Trophoblast cell (in vitro differentiated cells and primary cell): Measurements from ENCODE around the gene ZMYND8.

Source experiments
- DNase-seq, 2 donors: peaks; one replicate each; pipeline ENCODE4 v3.0.0-alpha.2; 2016
- H2AFZ ChIP-seq: 2 replicates; pipeline ENCODE4 v1.6.1; 2013; ENCODE audit warnings: low read length, moderate library complexity, mild to moderate bottlenecking; ENCODE audit not compliant: insufficient read depth, poor library complexity
- H2AK5ac ChIP-seq: 2 replicates; pipeline ENCODE4 v1.6.1; 2013; ENCODE audit warnings: mild to moderate bottlenecking, low read length
- H2BK120ac ChIP-seq: 2 replicates; pipeline ENCODE4 v1.6.1; 2013; ENCODE audit warnings: low read length, mild to moderate bottlenecking, moderate library complexity; ENCODE audit not compliant: insufficient read depth, poor library complexity
- H2BK12ac ChIP-seq: 2 replicates; pipeline ENCODE4 v1.6.1; 2013; ENCODE audit warnings: mild to moderate bottlenecking, low read length, moderate library complexity
- H2BK5ac ChIP-seq: 2 replicates; pipeline ENCODE4 v1.6.1; 2013; ENCODE audit warnings: low read length, low read depth, moderate library complexity, mild to moderate bottlenecking; ENCODE audit not compliant: poor library complexity
- H3K14ac ChIP-seq: 2 replicates; pipeline ENCODE4 v1.6.1; 2013; ENCODE audit warnings: mild to moderate bottlenecking, low read length
- H3K18ac ChIP-seq: 2 replicates; pipeline ENCODE4 v1.6.1; 2013; ENCODE audit warnings: mild to moderate bottlenecking, low read length
- H3K23ac ChIP-seq: 2 replicates; pipeline ENCODE4 v1.6.1; 2013; ENCODE audit warnings: low read length
- H3K27ac ChIP-seq: 2 replicates; pipeline ENCODE4 v1.5.1; 2013; ENCODE audit warnings: low read depth, mild to moderate bottlenecking, inconsistent platforms, low read length, moderate library complexity
- H3K27me3 ChIP-seq: 2 replicates; pipeline ENCODE4 v1.6.1; 2013; ENCODE audit warnings: inconsistent platforms, mild to moderate bottlenecking, low read length, moderate library complexity; ENCODE audit not compliant: insufficient read depth
- H3K36me3 ChIP-seq, 2 experiments: 1 replicate in 1 of 2; 2 replicates in 1 of 2; pipeline ENCODE4 v1.6.1; 2013; ENCODE audit warnings: low read length in 2 of 2, mild to moderate bottlenecking in 2 of 2, moderate library complexity in 1 of 2; ENCODE audit not compliant: insufficient read depth in 2 of 2, control insufficient read depth in 1 of 2
- H3K4ac ChIP-seq: 2 replicates; pipeline ENCODE4 v1.6.1; 2013; ENCODE audit warnings: low read depth, mild to moderate bottlenecking, low read length, moderate library complexity
- H3K4me1 ChIP-seq, 2 experiments: 1 replicate in 1 of 2; 2 replicates in 1 of 2; pipeline ENCODE4 v1.6.1; 2013; ENCODE audit warnings: low read length in 2 of 2, mild to moderate bottlenecking in 2 of 2, moderate library complexity in 1 of 2; ENCODE audit not compliant: insufficient read depth in 2 of 2, control insufficient read depth in 1 of 2
- H3K4me2 ChIP-seq: 2 replicates; pipeline ENCODE4 v1.6.1; 2013; ENCODE audit warnings: inconsistent platforms, mild to moderate bottlenecking, low read length, moderate library complexity
- H3K4me3 ChIP-seq: 2 replicates; pipeline ENCODE4 v1.5.1; 2013; ENCODE audit warnings: mild to moderate bottlenecking, low read depth, low read length, inconsistent platforms
- H3K79me1 ChIP-seq: one replicate; pipeline ENCODE4 v1.6.1; 2013; ENCODE audit warnings: low read length
- H3K79me2 ChIP-seq: 2 replicates; pipeline ENCODE4 v1.6.1; 2013; ENCODE audit warnings: low read length, mild to moderate bottlenecking; ENCODE audit not compliant: control insufficient read depth, insufficient read depth, poor library complexity
- H3K9ac ChIP-seq: 2 replicates; pipeline ENCODE4 v1.6.1; 2013; ENCODE audit warnings: mild to moderate bottlenecking, low read length
- H3K9me3 ChIP-seq: 2 replicates; pipeline ENCODE4 v1.6.1; 2013; ENCODE audit warnings: low read depth, mild to moderate bottlenecking, control low read depth, inconsistent platforms, low read length; ENCODE audit not compliant: insufficient read depth
- H4K12ac ChIP-seq: 2 replicates; pipeline ENCODE4 v1.6.1; 2013; ENCODE audit warnings: low read depth, mild to moderate bottlenecking, low read length, moderate library complexity
- H4K8ac ChIP-seq: 2 replicates; pipeline ENCODE4 v1.6.1; 2013; ENCODE audit warnings: low read depth, mild to moderate bottlenecking, low read length, moderate library complexity
- H4K91ac ChIP-seq: one replicate; pipeline ENCODE4 v1.6.1; 2013; ENCODE audit warnings: low read depth, mild to moderate bottlenecking, low read length, moderate library complexity
- WGBS: extraction: QIAGEN DNeasy Blood & Tissue Kit; methylation state at CpG from one replicate; pipeline ENCODE4 v1.1.7; 2013; ENCODE audit warnings: missing lambda C conversion rate; ENCODE audit not compliant: insufficient read length, insufficient coverage; ENCODE audit errors: extremely low coverage; 5-methylcytosine and 5-hydroxymethylcytosine counted together

Gene ZMYND8

DNA sequence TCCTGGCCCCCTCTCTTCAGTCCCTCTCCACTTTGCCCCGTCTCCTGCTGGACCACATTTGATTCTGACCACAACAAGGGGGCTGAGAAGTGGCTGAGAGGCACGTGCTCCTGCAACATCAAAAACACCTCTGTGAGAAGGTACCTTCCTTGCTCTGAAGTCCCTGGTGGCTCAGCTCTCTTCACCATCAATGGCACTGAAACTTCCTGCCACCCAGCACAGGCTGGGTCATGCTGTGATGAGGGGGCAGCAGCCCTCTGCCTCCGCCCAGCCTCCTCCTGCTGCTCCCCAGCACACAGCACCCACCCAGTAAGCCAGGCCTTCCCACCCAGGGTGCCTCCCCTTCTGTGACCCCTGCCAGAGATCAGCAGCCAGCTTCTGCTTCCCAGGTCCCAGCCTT is 10.3 kb downstream of the ZMYND8 start:
- no peak overlapping the region for H4K12ac ChIP-seq
- peak overlapping the region; percentile 34 for H4K8ac ChIP-seq
- H3K4ac ChIP-seq, result peak overlapping the region; percentile 74
- no peak overlapping the region for H3K4me2 ChIP-seq
- peak overlapping the region; percentile 10 for H2AK5ac ChIP-seq
- DNase-seq, result no peak
- H3K27me3 ChIP-seq, result no peaks in the 10 kb centered on the region
- H3K23ac ChIP-seq, result no peak overlapping the region
- no peak overlapping the region for H3K4me3 ChIP-seq
- H2BK120ac ChIP-seq, result no peak overlapping the region
- WGBS, result no CpG with 5 or more reads among the region's 3 CpGs
- H3K9me3 ChIP-seq, result no peaks in the 10 kb centered on the region
- H3K27ac ChIP-seq, result no peak overlapping the region
- H4K91ac ChIP-seq, result peak overlapping the region; percentile 20
- H2BK5ac ChIP-seq, result no peak overlapping the region
- H2AFZ ChIP-seq, result no peak overlapping the region
- no peak overlapping the region for H3K9ac ChIP-seq
- H3K14ac ChIP-seq, result peak overlapping the region; percentile 42
- peaks cover 18% of the 10 kb centered on the region for H3K79me1 ChIP-seq
- peaks cover 11 to 16% of the 10 kb centered on the region in 2 experiments for H3K36me3 ChIP-seq
- H3K4me1 ChIP-seq, result peaks cover 17 to 28% of the 10 kb centered on the region in 2 experiments
- peaks cover 13% of the 10 kb centered on the region for H3K79me2 ChIP-seq
- peak overlapping the region; percentile 76 for H3K18ac ChIP-seq
- H2BK12ac ChIP-seq, result peak overlapping the region; percentile 13

DNA sequence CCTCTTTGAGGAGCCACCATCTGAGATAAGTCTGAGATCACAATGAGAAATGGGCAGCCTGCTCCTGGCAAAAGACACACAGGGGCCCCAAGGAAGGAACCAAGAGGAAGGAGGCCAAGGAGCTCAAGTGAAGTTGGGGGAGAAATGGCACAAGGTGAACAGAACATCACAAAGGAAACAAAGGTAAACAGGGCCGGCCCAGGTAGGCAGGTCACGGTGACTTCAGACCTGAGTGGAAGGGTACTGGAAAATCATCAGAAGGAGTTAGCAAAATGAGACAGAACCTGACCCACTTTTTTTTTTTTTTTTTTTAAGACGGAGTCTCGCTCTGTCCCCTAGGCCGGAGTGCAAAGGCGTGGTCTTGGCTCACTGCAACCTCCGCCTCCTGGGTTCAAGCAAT is 11.3 kb downstream of the ZMYND8 start:
- Histone ChIP-seq H3K27ac (no peak overlapping the region), H2BK12ac (no peak overlapping the region), H2BK5ac (no peak overlapping the region), H3K4ac (no peak overlapping the region), H3K79me2 (peaks cover 16% of the 10 kb centered on the region), H2AK5ac (no peak overlapping the region), H3K36me3 (peaks cover 11 to 16% of the 10 kb centered on the region in 2 experiments), H4K12ac (no peak overlapping the region), H3K4me1 (peaks cover 17 to 29% of the 10 kb centered on the region in 2 experiments), H3K4me3 (no peak overlapping the region), H3K27me3 (no peaks in the 10 kb centered on the region), H3K14ac (no peak overlapping the region), H3K23ac (no peak overlapping the region), H4K8ac (no peak overlapping the region), H4K91ac (no peak overlapping the region), H3K79me1 (peaks cover 22% of the 10 kb centered on the region), H3K18ac (no peak overlapping the region), H3K4me2 (no peak overlapping the region), H2AFZ (no peak overlapping the region), H3K9ac (no peak overlapping the region), H3K9me3 (no peaks in the 10 kb centered on the region), H2BK120ac (no peak overlapping the region)
- DNase-seq, result no peak
- WGBS, result no CpG with 5 or more reads among the region's 7 CpGs

GRCh38 chr20:47343007-47343472 is 13.5 kb downstream of the ZMYND8 start:
- Histone ChIP-seq H2AFZ (no peak overlapping the region), H2BK12ac (no peak overlapping the region), H3K18ac (no peak overlapping the region), H3K9ac (no peak overlapping the region), H3K4me2 (no peak overlapping the region), H4K8ac (no peak overlapping the region), H3K4me1 (peaks cover 18 to 27% of the 10 kb centered on the region in 2 experiments), H3K27me3 (no peaks in the 10 kb centered on the region), H3K27ac (no peak overlapping the region), H4K12ac (no peak overlapping the region), H2AK5ac (no peak overlapping the region), H3K36me3 (peaks cover 13 to 22% of the 10 kb centered on the region in 2 experiments), H2BK120ac (no peak overlapping the region), H3K9me3 (no peaks in the 10 kb centered on the region), H3K4me3 (no peak overlapping the region), H3K79me1 (peaks cover 16% of the 10 kb centered on the region), H3K14ac (no peak overlapping the region), H3K4ac (peak overlapping the region; percentile 87), H3K23ac (no peak overlapping the region), H2BK5ac (no peak overlapping the region), H3K79me2 (peaks cover 19% of the 10 kb centered on the region), H4K91ac (no peak overlapping the region)
- no peak for DNase-seq
- WGBS, result no CpG with 5 or more reads among the region's 4 CpGs

DNA sequence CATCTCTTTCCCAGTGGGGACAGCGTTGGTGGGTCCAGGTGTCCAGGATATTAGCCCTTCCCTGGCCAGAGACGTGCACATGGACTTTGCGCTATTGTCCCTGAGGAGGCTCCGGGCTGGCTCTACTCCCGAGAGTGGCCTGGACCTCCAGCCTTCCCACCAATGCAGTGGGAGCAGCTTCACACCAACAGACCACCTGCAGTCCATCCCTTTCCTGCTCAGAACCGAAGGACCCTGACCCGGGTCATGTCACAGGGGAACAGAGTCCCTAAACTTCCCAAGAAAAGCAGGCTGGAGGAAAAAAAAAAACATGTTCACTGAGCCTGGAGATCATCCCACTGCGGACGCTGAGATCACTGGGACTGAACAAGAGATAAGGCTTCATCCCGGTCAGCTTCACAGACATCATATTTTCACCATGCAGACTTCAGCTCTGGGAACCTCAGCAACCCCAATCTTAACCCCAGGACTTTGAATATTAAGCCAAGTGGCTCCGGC is 18.3 kb downstream of the ZMYND8 start:
- no peak overlapping the region for H2AFZ ChIP-seq
- H2BK12ac ChIP-seq, result peak overlapping the region; percentile 63
- no CpG with 5 or more reads among the region's 11 CpGs for WGBS
- H3K79me1 ChIP-seq, result peaks cover 15% of the 10 kb centered on the region
- H3K4me1 ChIP-seq, result peaks cover 17 to 23% of the 10 kb centered on the region in 2 experiments
- peak overlapping the region; percentile 53 for H4K91ac ChIP-seq
- H2BK5ac ChIP-seq, result no peak overlapping the region
- H3K23ac ChIP-seq, result no peak overlapping the region
- peak overlapping the region; percentile 10 for H3K27ac ChIP-seq
- peaks cover 11 to 18% of the 10 kb centered on the region in 2 experiments for H3K36me3 ChIP-seq
- peaks cover 23% of the 10 kb centered on the region for H3K79me2 ChIP-seq
- H3K27me3 ChIP-seq, result no peaks in the 10 kb centered on the region
- peak overlapping the region; percentile 42 for H3K14ac ChIP-seq
- peak overlapping the region; percentile 94 for H3K4ac ChIP-seq
- no peak overlapping the region for H3K4me2 ChIP-seq
- H4K12ac ChIP-seq, result no peak overlapping the region
- H3K18ac ChIP-seq, result peak overlapping the region; percentile 70
- no peak overlapping the region for H3K4me3 ChIP-seq
- H2AK5ac ChIP-seq, result peak overlapping the region; percentile 77
- peak overlapping the region; percentile 52 for H4K8ac ChIP-seq
- H3K9me3 ChIP-seq, result no peaks in the 10 kb centered on the region
- no peak overlapping the region for H3K9ac ChIP-seq
- H2BK120ac ChIP-seq, result no peak overlapping the region
- no peak for DNase-seq
